Astrocyte of the spinal cord (primary cell): ENCODE results near the gene GAS2L1.

ENCODE experiments used
- DNase-seq: peaks from one replicate; pipeline ENCODE4 v3.0.0; 2011; ENCODE audit warnings: low read depth, low spot score
- H3K4me3 ChIP-seq: 2 replicates; pipeline ENCODE4 v1.5.1; 2011; ENCODE audit warnings: low read depth, mild to moderate bottlenecking, low read length, moderate library complexity
- CTCF ChIP-seq: IDR thresholded peaks from 2 replicates; pipeline ENCODE4 v1.5.1; 2012; ENCODE audit warnings: low read depth, mild to moderate bottlenecking, low read length, inconsistent platforms
- in situ Hi-C: cut with HindIII; loops from 2 replicates; pipeline ENCODE4 v1.10.0; 2017; ENCODE audit warnings: low sequenced_read_pairs

Gene GAS2L1

GRCh38 chr22:29312218-29313125, 6.0 kb downstream of the GAS2L1 start:
- no peak for DNase-seq
- in situ Hi-C loops, result no loop called here
- no peak overlapping the region for H3K4me3 ChIP-seq
- TF ChIP-seq CTCF, result no peak

- TF ChIP-seq CTCF, result peak; percentile 72
- in situ Hi-C loops, result no loop called here
- peak; percentile 37 for DNase-seq
- H3K4me3 ChIP-seq, result no peak overlapping the region
Measured at GRCh38 chr22:29313126-29313575, 6.7 kb downstream of the GAS2L1 start.

GRCh38 chr22:29313576-29314466, 7.4 kb downstream of the GAS2L1 start:
- in situ Hi-C loops, result no loop called here
- H3K4me3 ChIP-seq, result no peak overlapping the region
- DNase-seq, result no peak
- TF ChIP-seq CTCF, result no peak

- TF ChIP-seq CTCF, result no peak
- in situ Hi-C loops, result no loop called here
- DNase-seq, result no peak
- H3K4me3 ChIP-seq, result peak overlapping the region; percentile 7
Measured at GRCh38 chr22:29314537-29315285, 8.3 kb downstream of the GAS2L1 start.

- DNase-seq, result no peak
- TF ChIP-seq CTCF, result no peak
- in situ Hi-C loops, result no loop called here
- peak within 1 kb of the TSS; percentile 7 for H3K4me3 ChIP-seq
Measured at GRCh38 chr22:29315286-29316140, 9.1 kb downstream of the GAS2L1 start, which contains the start of gene RASL10A. Gene RASL10A (minus strand): TSS chr22:29315697. CDS start chr22:29315246, 451 bp downstream.
